ENCODE measurements around the gene CSTB.

GRCh38 chr21:43733060-43733459 lies 43.0 kb downstream of the CSTB start:
- TF ChIP-seq CTCF (IDR thresholded peaks at IDR 0.05; ENCODE audit: insufficient read depth, low read depth, low read length) (no peak), EZH2 (IDR thresholded peaks at IDR 0.05; ENCODE audit: insufficient read depth, low read length) (no peak)
